Stimulated activated CD4-positive, alpha-beta T cell treated with anti-CD3 and anti-CD28 coated beads, Interleukin-1b, Interleukin-23, amount 100 ng/mL, for 1 hour (primary cell): ENCODE results near the gene NTRK1.

Experiments
- DNase-seq, 2 donors: peaks; one replicate each; pipeline ENCODE4 v3.0.0-alpha.2; 2020; ENCODE audit warnings: low read depth in 2 of 2

NTRK1 gene

GRCh38 chr1:156881101-156881500 lies 20.4 kb downstream of the NTRK1 start:
- no peak for DNase-seq

DNA sequence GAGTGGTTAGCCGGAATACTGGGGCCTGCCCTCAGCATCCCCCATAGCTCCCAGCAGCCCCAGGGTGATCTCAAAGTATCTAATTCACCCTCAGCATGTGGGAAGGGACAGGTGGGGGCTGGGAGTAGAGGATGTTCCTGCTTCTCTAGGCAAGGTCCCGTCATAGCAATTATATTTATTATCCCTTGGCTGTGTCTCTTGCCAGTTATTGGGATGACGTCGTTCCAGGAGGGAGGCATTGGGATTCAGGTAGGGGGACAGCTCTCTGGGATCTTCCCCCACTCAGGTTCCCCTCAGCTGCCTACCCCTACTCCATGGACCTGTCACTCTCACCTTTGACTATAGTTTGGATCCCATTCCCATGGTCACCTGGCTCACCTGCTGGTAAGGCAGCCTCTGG lies 21.0 kb downstream of the NTRK1 start:
- DNase-seq: no peak

DNA sequence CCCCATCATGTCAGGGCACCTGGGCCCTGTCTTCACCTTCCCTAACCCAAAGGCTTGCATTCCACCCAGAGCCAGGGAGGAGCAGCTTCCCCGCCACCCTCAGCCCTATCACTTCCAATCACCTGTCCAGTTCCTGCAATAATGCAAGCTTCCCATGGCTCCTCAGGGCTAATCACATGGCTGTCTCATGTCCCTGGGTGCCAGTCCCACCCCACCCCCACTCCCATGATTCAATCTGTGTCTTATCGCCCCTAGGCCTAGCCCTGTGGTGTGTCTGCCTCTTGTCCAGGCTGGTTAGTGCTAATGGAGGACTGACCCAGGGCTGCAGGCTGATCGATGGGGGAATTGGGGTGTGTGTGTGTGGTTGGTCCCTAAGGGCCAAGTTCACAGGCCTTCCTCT lies 21.9 kb downstream of the NTRK1 start:
- DNase-seq: no peak

- no peak for DNase-seq
These were observed 23.3 kb downstream of the NTRK1 start for GRCh38 chr1:156883919-156884318.

DNA sequence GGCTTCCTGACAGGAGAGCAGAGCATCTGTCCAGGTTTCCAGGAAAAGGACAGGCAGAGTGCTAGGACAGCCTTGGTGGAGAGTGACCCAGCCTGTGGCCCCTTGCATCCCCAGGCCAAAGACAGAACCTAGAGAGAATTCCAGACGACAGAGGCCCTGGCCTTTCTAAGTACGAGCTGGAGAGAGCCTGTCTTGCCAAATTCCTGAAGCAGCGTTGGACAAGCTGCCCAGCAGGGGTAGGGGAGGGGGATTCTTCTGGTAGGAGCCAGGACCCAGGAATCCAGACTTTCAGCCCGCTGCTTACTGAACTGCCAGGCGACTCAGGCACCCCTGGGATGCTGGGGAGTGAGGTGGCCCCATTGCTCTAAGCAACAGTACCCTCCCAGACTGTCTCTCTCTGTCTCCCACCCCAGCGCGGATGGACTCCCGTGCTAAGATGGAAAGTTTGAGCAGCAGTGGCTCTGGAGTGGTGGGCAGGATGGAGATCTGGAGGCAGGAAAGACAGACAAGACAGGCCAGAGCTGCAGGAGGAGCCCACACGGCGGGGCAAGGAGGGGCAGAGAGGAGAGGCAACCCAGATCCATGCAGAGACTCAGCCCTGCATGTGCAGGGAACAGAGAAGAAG lies 24.0 kb downstream of the NTRK1 start:
- no peak for DNase-seq

DNA sequence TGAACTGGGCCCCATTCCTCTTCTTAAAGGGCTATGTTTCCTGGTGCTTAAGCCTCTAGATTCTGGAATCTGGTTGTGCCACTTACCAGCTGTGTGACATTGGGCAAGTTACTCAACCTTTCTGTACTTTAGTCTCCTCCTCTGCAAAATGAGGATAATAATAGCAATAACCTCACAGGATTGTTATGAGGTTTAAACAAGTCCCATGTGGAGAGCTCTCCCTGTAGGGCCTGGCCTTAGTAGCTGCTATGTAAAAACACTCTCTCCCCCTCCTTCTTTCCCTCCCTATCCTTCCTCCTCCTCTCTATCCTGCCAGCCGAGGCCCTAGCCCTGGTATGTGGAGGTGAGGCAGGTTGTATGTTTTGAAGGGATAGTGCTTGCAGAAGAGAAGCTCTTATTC lies 24.6 kb downstream of the NTRK1 start:
- no peak for DNase-seq

DNA sequence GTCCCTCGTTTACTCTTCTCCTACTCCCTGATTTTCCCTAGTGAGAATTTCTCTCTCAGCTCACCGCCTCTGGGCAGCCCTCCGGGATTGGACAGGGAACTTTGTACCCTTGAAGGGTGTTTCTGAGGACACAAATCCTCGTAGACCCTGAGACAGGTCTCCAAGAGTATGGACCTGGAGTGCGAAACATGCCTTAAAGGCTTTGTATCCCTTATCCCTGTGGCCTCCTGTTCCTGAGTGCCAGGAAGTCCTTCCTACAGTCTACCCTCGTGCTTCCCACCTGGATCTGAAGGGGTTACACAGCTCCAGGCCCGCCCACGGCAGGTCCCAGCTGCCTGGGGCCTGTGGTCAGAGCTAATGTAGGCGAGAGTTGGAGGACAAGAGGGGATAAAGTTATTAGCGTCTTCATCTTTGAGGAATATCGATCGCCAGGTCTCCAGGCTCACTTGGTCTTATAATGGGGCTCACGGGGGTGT lies 25.3 kb downstream of the NTRK1 start:
- DNase-seq: no peak

- no peak for DNase-seq
These were observed 26.1 kb downstream of the NTRK1 start for GRCh38 chr1:156886583-156887281.

GRCh38 chr1:156887317-156887716 lies 26.7 kb downstream of the NTRK1 start:
- DNase-seq: no peak

GRCh38 chr1:156887734-156888133 lies 27.1 kb downstream of the NTRK1 start:
- DNase-seq: no peak

GRCh38 chr1:156889802-156890580 lies 29.3 kb downstream of the NTRK1 start:
- DNase-seq: peak in 1 of 2 donors; percentile 27

- DNase-seq: peak; percentile 53 to 81
These were observed 31.8 kb downstream of the NTRK1 start for GRCh38 chr1:156892190-156893047.

GRCh38 chr1:156893048-156893953 lies 32.6 kb downstream of the NTRK1 start, which contains the start of gene PEAR1:
PEAR1 (plus strand) TSS chr1:156893718; CDS start chr1:156903927, 10,209 bp downstream.
- DNase-seq: no peak

DNA sequence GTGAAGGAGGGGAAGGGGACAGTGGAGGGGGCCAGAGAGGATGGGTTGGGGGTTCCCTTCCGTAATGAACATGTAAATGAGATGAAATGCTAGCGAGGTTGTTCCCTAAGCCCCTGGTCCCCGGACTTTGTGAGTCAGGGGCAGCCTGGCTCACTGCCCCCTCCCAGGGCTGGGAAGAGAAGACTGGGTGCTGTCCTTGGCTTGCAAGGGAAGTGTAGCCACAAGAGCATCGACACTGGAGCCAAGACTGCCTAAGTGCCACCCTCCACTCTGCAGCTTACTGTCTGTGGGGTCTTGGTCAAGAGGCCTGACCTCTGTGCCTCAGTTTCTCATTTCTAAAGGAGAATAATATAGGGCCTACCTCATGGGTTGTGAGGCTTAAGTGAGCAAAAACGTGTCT lies 33.3 kb downstream of the NTRK1 start:
- no peak for DNase-seq

- DNase-seq: no peak
These were observed 34.2 kb downstream of the NTRK1 start for GRCh38 chr1:156894711-156895454.

DNA sequence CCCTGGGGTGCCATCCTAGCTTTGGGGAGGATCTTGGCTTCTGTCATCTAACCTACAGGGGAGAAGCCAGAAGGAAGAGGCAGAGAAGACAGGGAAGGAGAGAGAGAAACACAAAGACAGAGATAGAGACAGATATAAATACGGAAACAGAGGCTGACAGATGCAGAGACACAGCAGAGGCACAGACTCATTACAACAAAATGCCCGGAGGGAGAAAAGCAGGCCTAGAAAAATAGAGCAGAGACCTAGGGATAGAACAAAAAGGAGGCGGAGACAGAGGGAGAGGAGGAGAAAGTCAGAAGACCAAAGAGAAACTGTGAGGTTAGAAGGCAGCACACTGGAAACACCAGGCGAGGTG lies 34.8 kb downstream of the NTRK1 start:
- DNase-seq: no peak

DNA sequence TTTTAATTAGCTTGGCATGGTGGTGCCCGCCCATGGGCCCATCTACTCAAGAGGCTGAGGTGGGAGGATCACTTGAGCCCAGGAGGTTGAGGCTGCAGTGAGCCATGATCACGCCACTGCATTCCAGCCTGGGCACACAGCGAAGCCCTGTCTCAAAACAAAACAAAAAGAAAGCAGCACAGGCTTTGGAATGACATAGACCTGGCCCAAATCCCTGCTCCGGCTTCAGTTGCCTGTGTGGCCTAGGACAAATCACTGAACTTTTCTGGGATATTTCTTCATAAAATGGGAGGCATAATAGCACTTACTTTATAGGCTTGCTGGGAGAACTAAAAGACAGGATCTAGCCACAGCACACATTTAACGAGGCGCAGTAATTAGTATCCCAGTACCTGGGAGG lies 35.3 kb downstream of the NTRK1 start:
- no peak for DNase-seq

DNA sequence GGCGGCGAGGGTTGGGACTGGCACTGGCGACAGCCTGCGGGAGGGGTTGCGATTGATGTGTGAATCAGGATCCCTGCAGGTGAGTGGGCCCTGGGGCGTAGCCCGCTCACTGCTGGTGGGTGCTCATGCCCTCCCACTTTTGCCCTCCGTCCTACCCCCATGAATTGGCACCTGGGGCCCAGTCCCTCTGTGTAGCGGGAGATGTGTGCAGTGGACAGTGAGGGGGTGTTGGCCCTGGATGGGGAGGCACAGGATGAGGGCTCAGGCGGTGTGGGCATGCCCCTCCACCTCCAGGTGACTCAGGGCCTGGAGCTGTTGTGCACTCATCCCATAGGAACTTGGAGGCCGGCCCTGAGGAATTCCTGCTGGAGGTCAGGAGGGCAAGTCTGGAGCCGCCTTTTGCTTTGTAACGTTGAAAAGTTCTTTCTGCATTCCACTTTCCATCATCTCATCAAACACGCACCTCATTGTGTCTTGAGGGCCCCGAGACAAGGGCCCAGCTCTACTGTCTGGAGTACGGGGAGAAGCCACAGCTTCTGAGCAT lies 35.9 kb downstream of the NTRK1 start:
- DNase-seq: no peak

DNA sequence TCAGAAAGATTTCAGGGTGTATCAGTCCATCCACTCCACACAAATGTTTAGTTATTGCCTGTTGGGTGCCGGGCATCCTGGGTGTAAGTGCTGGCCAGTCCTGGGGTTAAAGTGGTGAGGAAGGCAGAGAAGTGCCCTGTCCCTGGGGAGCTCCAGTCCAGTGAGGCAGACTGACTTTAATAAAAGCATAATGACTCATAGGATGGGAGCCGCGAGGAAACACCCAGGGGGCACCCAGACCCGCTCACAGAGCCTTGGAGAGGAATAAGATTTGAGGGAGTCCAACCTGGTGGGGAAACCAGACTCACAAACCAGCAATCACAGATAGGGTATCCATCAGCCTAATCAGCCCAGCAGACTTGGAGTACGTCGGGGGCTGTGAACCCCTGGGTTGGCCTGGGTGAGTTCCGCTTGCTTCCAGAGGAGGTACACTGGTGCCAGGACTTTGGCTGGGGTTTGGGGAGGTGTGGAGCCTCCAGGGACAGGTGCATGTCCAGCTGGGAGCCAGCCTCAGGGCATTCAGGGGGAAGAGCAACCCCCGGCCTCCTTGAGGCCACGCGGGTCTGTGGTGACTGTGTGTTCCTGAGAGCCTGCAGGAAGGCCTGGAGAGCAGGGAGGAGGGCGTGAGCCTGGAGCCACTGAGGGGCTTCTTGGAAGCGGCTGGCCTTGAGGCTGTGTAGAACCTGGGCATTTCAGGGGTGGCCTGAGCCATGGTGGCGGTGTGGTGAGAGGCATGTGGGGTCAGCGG lies 36.6 kb downstream of the NTRK1 start:
- no peak for DNase-seq
